GM18511 (cell line): ENCODE results near the gene ANK2.
A peak's percentile ranks its signal among the peaks of the same experiment; 100 is the strongest.

Experiments
- ATAC-seq: cut with Tn5 transposase; IDR thresholded peaks from one replicate; pipeline ENCODE4 v1.9.1; 2021; ENCODE audit warnings: mild to moderate bottlenecking, moderate library complexity; ENCODE audit not compliant: unreplicated experiment

The ANK2 gene

GRCh38 chr4:113325876-113326615 is 276.6 kb downstream of the ANK2 start:
- ATAC-seq, result no peak

GRCh38 chr4:113327494-113327893 is 278.0 kb downstream of the ANK2 start:
- ATAC-seq, result no peak

DNA sequence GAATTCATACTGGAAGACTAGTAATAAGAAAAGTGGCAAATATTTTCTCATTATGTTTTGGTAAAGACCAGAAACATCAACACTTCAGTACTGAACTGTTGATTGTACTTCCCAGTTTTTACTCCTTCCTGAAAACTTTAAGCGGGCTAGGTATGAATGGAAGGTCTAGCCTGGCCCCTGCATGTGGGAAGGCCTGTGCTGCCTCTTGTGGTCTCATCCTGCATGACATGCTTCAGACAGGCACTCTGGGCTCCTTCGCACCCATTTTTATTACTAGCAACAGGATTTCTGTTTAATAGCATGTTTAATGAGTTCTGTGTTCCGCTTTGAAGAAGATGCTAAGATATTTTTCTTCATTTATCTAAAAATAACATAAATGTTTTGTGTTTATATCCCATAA is 279.1 kb downstream of the ANK2 start:
- no peak for ATAC-seq

- no peak for ATAC-seq
Measured at GRCh38 chr4:113330200-113330599, 280.7 kb downstream of the ANK2 start.

- ATAC-seq, result no peak
Measured at GRCh38 chr4:113331811-113332210, 282.4 kb downstream of the ANK2 start.

DNA sequence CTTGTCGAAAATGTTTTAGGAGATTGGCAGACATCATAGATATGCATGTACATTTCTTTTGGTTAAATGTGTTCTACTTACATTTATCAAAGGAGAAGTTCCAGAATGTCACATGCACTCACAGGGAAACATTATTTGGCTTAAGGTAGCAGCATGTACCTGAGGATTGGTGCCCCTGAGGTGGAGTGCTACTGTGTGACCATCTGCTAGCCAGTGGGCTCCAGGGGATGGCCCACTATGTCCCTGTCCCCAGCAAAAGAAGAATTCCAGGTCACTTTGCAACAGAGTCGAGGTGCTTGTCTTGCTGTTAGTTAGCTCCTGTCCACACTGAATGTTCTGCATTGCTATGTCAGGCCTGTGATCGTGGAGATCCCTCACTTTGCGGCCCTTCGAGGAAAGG is 283.2 kb downstream of the ANK2 start:
- ATAC-seq, result no peak

DNA sequence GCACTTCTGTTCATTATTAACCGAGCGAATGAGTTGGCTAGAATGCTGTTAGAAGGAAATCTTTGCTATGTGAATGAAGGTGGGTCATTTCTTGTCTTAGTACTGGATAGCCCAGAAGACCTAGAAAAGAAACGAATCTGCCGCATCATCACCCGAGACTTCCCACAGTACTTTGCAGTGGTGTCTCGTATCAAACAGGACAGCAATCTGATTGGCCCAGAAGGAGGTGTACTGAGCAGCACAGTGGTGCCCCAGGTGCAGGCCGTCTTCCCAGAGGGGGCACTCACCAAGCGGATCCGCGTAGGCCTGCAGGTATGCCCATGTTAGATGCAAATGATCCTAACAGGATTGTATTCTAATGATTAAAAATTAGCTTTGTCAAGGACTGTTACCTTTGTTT is 286.3 kb downstream of the ANK2 start:
- ATAC-seq, result no peak

- no peak for ATAC-seq
Measured at GRCh38 chr4:113336556-113336955, 287.1 kb downstream of the ANK2 start.

GRCh38 chr4:113339430-113339813 is 290.0 kb downstream of the ANK2 start:
- ATAC-seq, result no peak

DNA sequence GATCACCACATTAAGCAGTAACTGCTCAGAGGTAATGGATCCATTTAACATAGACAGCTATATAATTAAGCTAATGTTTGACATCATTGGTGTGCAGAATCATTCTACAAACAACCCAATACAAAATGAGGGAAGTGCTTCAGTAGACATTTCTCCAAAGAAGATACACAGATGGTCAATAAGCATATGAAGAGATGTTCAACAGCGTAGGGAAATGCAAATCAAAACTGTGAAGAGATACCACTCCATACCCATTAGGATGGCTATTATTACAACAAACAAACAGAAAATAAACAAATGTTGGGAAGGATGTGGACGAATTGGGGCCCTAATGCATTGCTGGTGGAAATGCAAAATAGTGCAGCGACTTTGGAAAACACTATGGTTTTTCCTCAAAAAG is 294.6 kb downstream of the ANK2 start:
- no peak for ATAC-seq

GRCh38 chr4:113347245-113347644 is 297.8 kb downstream of the ANK2 start:
- ATAC-seq, result no peak

DNA sequence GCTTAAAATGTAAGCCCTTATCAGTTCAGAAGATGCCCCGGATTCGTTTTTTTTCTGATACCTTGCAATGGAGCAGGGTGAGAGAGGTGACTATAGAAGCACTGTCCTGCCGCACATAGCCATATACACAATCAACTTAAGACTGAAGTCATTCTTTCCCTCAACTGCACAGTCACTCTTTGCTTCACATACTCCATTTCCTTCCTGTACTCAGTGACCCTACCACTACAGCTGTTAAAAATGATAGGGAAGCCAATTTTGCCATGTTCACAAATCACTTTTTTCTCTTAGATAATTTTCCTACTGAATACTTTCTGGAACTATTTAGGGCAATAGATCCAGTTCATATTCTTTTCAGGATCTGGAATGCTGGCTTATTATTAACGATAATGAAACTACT is 300.0 kb downstream of the ANK2 start:
- peak; percentile 66 for ATAC-seq

DNA sequence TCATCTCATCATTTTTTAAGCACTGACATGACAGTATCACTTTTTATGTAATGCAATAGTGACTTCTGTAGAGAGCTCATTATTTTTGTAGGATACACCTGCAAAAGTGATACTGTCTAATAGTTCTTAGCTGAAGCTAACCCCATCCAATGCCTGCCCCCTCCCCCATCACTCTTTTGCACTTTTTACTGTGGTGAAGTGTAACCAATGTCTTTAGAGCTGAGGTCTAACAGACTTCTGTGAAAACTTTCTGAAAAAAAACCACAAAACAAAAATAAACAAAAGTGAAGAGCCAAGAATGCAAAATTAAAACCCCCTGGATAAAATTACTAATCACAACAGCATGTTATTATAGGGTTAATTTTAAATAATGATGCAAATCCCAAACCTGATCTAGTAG is 301.1 kb downstream of the ANK2 start:
- no peak for ATAC-seq

DNA sequence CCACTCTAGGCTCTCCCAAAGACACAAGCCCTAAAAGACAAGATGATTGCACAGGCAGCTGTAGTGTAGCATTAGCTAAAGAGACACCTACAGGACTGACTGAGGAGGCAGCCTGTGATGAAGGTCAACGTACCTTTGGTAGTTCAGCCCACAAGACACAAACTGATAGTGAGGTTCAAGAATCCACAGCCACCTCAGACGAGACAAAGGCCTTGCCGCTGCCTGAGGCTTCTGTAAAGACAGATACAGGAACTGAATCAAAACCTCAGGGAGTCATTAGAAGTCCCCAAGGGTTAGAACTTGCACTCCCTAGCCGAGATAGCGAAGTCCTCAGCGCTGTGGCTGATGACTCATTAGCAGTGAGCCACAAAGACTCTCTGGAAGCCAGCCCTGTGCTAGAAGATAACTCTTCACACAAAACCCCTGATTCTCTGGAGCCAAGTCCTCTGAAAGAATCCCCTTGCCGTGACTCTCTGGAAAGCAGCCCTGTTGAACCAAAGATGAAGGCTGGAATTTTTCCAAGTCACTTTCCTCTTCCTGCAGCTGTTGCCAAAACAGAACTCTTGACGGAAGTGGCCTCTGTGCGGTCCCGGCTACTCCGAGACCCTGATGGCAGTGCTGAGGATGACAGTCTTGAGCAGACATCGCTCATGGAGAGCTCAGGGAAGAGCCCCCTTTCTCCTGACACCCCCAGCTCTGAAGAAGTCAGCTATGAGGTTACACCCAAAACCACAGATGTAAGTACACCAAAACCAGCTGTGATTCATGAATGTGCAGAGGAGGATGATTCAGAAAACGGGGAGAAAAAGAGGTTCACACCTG is 306.3 kb downstream of the ANK2 start:
- ATAC-seq, result peak; percentile 98

DNA sequence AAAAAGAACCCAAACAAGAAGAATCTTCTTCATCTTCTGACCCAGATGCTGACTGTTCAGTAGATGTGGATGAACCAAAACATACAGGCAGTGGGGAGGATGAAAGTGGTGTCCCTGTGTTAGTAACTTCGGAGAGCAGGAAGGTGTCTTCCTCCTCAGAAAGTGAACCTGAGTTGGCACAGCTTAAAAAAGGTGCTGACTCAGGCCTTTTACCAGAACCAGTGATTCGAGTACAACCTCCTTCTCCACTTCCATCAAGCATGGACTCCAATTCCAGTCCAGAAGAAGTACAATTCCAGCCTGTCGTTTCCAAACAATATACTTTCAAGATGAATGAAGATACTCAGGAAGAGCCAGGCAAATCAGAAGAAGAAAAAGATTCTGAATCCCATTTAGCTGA is 307.0 kb downstream of the ANK2 start:
- no peak for ATAC-seq

DNA sequence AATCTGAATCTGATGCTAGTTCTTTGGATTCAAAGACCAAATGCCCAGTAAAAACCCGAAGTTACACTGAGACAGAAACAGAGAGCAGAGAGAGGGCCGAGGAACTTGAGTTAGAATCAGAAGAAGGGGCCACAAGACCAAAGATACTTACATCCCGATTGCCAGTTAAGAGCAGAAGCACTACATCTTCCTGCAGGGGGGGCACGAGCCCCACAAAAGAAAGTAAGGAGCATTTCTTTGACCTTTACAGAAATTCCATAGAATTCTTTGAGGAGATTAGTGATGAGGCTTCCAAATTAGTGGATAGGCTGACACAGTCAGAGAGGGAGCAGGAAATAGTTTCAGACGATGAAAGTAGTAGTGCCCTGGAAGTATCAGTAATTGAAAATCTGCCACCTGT is 309.3 kb downstream of the ANK2 start:
- no peak for ATAC-seq

DNA sequence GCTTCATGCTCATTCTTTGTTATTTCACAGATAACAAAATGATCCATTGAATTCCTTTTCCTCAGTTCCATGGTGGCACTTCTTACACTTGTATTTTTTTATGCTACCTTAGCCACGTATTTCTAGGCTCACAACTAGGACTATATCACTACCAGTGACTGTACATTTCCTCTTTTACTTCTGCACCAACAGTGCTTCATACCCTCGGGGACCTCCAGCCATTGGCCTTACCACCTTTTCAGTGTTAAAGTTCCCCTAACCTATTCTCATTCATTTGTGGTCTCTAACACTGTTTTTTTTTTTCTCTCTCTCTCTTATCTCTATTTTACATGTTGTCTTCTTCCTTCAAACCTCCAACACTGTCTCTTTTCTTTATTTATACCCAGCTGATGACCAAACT is 315.9 kb downstream of the ANK2 start:
- ATAC-seq, result no peak

DNA sequence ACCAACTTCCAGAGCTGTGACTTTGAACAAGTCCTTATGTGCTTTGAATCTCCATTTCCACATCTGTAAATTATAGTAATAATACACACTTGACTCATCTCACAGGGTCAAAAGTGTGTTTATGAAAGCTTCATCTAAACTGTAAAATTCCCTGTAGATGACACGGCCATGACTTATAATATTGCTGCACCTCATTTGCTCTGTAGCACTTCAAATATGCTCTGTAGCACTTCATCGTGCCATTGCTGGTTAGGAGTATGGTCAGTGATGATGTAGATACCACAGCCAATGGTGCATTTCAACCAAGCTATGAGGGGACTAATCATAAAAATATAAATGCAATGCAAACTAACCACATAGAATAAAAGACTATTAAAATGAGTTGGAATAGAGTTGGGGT is 318.6 kb downstream of the ANK2 start:
- no peak for ATAC-seq

- ATAC-seq, result no peak
Measured at GRCh38 chr4:113371111-113371510, 321.7 kb downstream of the ANK2 start.

- no peak for ATAC-seq
Measured at GRCh38 chr4:113375964-113376666, 326.7 kb downstream of the ANK2 start.

DNA sequence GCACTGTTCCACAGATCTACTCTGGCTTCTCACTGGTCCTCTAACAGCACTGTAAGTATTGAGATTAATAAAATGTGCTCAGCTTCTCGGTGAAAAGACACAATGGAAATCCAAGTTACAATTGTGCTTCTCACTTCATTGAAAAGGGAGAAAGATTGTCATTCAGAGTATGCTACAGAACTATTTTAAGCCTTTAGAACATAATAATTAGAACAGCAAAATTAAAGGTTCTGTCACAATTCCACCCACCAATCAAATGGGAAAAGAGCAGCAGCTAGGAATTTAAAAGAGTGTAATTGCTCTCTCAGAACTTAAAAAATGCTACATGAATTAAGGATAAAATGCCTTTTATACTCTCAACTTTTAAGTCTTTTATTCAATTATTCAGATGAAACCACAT is 329.4 kb downstream of the ANK2 start:
- ATAC-seq, result no peak

DNA sequence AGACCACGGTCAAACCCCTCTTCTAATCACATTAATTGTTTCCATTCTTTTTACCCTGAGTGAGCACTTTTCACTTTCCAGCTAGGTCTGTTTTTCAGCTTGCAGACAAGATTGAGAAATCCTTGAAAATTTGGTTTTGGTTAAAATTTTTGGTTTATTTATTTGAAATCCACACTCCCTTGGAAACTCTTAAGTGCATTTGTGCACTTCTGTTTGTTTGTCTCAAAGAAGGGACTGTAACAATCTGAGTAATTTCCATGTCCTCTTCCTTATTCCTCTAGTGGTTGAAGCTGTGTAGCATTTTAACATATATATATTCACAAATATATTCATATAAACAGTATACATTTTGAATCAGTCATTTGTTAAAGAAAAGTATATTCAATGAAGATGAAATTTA is 333.3 kb downstream of the ANK2 start:
- ATAC-seq, result no peak
